ENCODE measurements around the gene TSTD2. TPM values are rescaled to one million over a fixed set of nuclear protein-coding genes. Genes with fewer than 3 reads are reported as not detected.
"Not testable (repeated sequence)": the region's sequence is repeated elsewhere in the genome, so short reads cannot be mapped to it uniquely, and the experiment has no call there.

TSTD2 gene
- total and polyA plus RNA-seq, 10 donors, result 8.1 to 31.0 (median 19.2) TPM

GRCh38 chr9:97578846-97579245, 54.3 kb downstream of the TSTD2 start:
- H3K27me3 ChIP-seq (replicated peaks in 1 of 7), result peaks cover 0 to 5% (median 0%) of the 10 kb centered on the region in 7 donors
- WGBS, 5 donors, result 81 to 89% (median 84%) methylated on average over 5 of the region's 5 CpGs
- no peaks in the 10 kb centered on the region for H3K36me3 ChIP-seq
- intact Hi-C loops (cut with DNase I; ENCODE audit: low total_unique reads), result no loop called here
- no peaks in the 10 kb centered on the region for H3K9me3 ChIP-seq
- H3K4me3 ChIP-seq, result no peak overlapping the region
- peaks cover 0 to 14% (median 4%) of the 10 kb centered on the region in 6 donors for H3K4me1 ChIP-seq
- no peak overlapping the region for H3K27ac ChIP-seq
- no peak for DNase-seq
- TF ChIP-seq CTCF (IDR thresholded peaks at IDR 0.05 in 8 of 11, conservative IDR thresholded peaks at IDR 0.05 in 3 of 11), result no peak
- TF ChIP-seq POLR2A (IDR thresholded peaks at IDR 0.05), result no peak
- TF ChIP-seq POLR2AphosphoS5 (IDR thresholded peaks at IDR 0.05), result no peak

GRCh38 chr9:97577051-97577450, 56.1 kb downstream of the TSTD2 start:
- Histone ChIP-seq H3K36me3 (no peaks in the 10 kb centered on the region), H3K27me3 (replicated peaks in 1 of 7) (peaks cover 0 to 5% (median 0%) of the 10 kb centered on the region in 7 donors), H3K27ac (no peak overlapping the region), H3K4me3 (no peak overlapping the region), H3K9me3 (no peaks in the 10 kb centered on the region), H3K4me1 (peaks cover 0 to 14% (median 4%) of the 10 kb centered on the region in 6 donors)
- WGBS, 5 donors, result 69 to 85% (median 78%) methylated on average over 5 of the region's 5 CpGs
- intact Hi-C loops (cut with DNase I; ENCODE audit: low total_unique reads), result no loop called here
- TF ChIP-seq POLR2A (IDR thresholded peaks at IDR 0.05), result no peak
- no peak for TF ChIP-seq POLR2AphosphoS5 (IDR thresholded peaks at IDR 0.05)
- TF ChIP-seq CTCF (IDR thresholded peaks at IDR 0.05 in 8 of 11, conservative IDR thresholded peaks at IDR 0.05 in 3 of 11), result no peak
- no peak for DNase-seq

DNA sequence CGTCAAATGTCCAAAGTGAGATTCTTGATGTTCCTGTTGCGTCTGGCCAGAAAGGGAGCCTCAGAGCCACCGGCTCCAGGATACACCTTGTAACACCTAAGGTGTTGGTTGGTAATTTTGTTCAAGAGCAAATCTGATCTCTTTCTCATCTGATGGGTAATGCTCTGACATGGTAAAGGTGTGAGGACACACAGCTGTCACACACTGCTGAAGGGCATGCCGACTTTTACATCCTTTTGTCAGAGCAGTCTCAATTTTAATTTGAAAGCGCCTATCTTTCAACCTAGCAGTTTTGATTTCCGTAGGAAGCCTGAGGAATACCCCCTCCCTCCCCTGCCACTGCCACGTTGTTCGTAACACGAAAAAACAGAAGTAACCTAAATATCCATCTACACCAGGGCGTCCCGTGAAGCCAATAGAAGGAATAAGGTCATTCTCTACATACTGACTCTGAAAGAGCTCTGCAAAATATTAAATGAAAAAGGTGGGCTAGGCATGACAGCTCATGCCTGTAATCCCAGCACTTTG, 57.4 kb downstream of the TSTD2 start:
- TF ChIP-seq POLR2A (IDR thresholded peaks at IDR 0.05), result no peak
- TF ChIP-seq CTCF (IDR thresholded peaks at IDR 0.05 in 8 of 11, conservative IDR thresholded peaks at IDR 0.05 in 3 of 11), result no peak
- no peak for TF ChIP-seq POLR2AphosphoS5 (IDR thresholded peaks at IDR 0.05)
- Histone ChIP-seq H3K27me3 (replicated peaks in 1 of 7) (peaks cover 0 to 5% (median 0%) of the 10 kb centered on the region in 7 donors), H3K9me3 (no peaks in the 10 kb centered on the region), H3K4me1 (peaks cover 0 to 14% (median 4%) of the 10 kb centered on the region in 6 donors), H3K27ac (peak overlapping the region in 1 of 8 donors; percentile 66), H3K4me3 (peak overlapping the region in 5 of 8 donors; percentile 28 to 65 (median 34)), H3K36me3 (no peaks in the 10 kb centered on the region)
- 45 to 66% (median 55%) methylated on average over 11 of the region's 11 CpGs for WGBS, 5 donors
- peak; percentile 19 for DNase-seq
- intact Hi-C loops (cut with DNase I; ENCODE audit: low total_unique reads), result no loop called here

- Histone ChIP-seq H3K27ac (peak overlapping the region in 3 of 8 donors; percentile 30 to 66 (median 40)), H3K4me1 (peaks cover 0 to 14% (median 4%) of the 10 kb centered on the region in 6 donors), H3K4me3 (peak overlapping the region in 6 of 8 donors; percentile 11 to 65 (median 32))
- intact Hi-C loops (cut with DNase I; ENCODE audit: low total_unique reads); H3K9me3 ChIP-seq; H3K27me3 ChIP-seq (replicated peaks in 1 of 7); H3K36me3 ChIP-seq: not testable (repeated sequence)
- DNase-seq, result peak; percentile 54
- 44 to 61% (median 52%) methylated on average over 21 of the region's 21 CpGs for WGBS, 5 donors
- TF ChIP-seq POLR2AphosphoS5 (IDR thresholded peaks at IDR 0.05), result peak in 2 of 3 donors; percentile 40 to 90
These were observed 58.1 kb downstream of the TSTD2 start for GRCh38 chr9:97574921-97575672.

DNA sequence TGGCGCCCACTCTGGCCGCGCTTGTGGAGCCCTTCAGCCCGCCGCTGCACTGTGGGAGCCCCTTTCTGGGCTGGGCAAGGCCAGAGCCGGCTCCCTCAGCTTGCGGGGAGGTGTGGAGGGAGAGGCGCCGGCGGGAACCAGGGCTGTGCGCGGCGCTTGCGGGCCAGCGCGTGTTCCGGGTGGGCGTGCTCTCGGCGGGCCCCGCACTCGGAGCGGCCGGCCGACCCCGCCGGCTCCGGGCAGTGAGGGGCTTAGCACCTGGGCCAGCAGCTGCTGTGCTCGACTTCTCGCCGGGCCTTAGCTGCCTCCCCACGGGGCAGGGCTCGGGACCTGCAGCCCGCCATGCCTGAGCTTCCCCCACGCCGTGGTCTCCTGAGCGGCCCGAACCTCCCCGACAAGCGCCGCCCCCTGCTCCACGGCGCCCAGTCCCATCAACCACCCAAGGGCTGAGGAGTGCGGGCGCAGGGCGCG, 59.0 kb downstream of the TSTD2 start:
- H3K27ac ChIP-seq; intact Hi-C loops (cut with DNase I; ENCODE audit: low total_unique reads); H3K36me3 ChIP-seq; H3K9me3 ChIP-seq; H3K27me3 ChIP-seq (replicated peaks in 1 of 7): not testable (repeated sequence)
- 91 to 97% (median 95%) methylated on average over 8 to 47 of the region's 47 CpGs for WGBS, 5 donors
- Histone ChIP-seq H3K4me3 (peak overlapping the region in 1 of 8 donors; percentile 65), H3K4me1 (peaks cover 0 to 14% (median 4%) of the 10 kb centered on the region in 6 donors)
- DNase-seq, result peak; percentile 74
